Neural cell (in vitro differentiated cells): ENCODE data around the gene NEFH. TPM values are rescaled to one million over a fixed set of nuclear protein-coding genes. Genes with fewer than 3 reads are reported as not detected.

ENCODE experiments used
- H2AFZ ChIP-seq: fragments of 200-600, 300-800 bp; sonication (generic), shearing (Covaris generic); 2 replicates; pipeline ENCODE4 v1.6.0; 2014; ENCODE audit warnings: low read depth, mild to moderate bottlenecking, antibody characterized with exemption, low read length, moderate library complexity
- H3F3A ChIP-seq: fragments of 200-600 bp; shearing (Covaris generic); 2 replicates; pipeline ENCODE4 v1.6.1; 2016; ENCODE audit warnings: mild to moderate bottlenecking, moderate library complexity, mixed read lengths, antibody characterized with exemption, low read length; ENCODE audit not compliant: insufficient read depth, poor library complexity, severe bottlenecking
- H3K27ac ChIP-seq: fragments of 200-600, 300-800 bp; sonication (generic), shearing (Covaris generic); 2 replicates; pipeline ENCODE4 v1.5.1; 2014; ENCODE audit warnings: mild to moderate bottlenecking, low read length, moderate library complexity
- H3K27me3 ChIP-seq: fragments of 300-800, 200-600 bp; sonication (generic), shearing (Covaris generic); 2 replicates; pipeline ENCODE4 v1.6.0; 2014; ENCODE audit warnings: mild to moderate bottlenecking, low read depth, low read length, moderate library complexity; ENCODE audit not compliant: insufficient read depth
- H3K36me3 ChIP-seq: fragments of 300-800, 200-600 bp; sonication (generic), shearing (Covaris generic); 2 replicates; pipeline ENCODE4 v1.5.1; 2014; ENCODE audit warnings: mild to moderate bottlenecking, antibody characterized with exemption, low read length, moderate library complexity; ENCODE audit not compliant: insufficient read depth
- H3K4me2 ChIP-seq: fragments of 300-800, 200-600 bp; sonication (generic), shearing (Covaris generic); 2 replicates; pipeline ENCODE4 v1.6.0; 2014; ENCODE audit warnings: mild to moderate bottlenecking, low read length
- H3K4me3 ChIP-seq: fragments of 300-800, 200-600 bp; sonication (generic), shearing (Covaris generic); 2 replicates; pipeline ENCODE4 v1.5.1; 2014; ENCODE audit warnings: mild to moderate bottlenecking, low read length, moderate library complexity
- H3K79me2 ChIP-seq: fragments of 200-600 bp; shearing (Covaris generic); replicated peaks from 2 replicates; pipeline ENCODE4 v1.6.0; 2014; ENCODE audit warnings: mild to moderate bottlenecking, low read length, moderate library complexity; ENCODE audit not compliant: insufficient read depth
- H3K9ac ChIP-seq: fragments of 300-800, 200-600 bp; sonication (generic), shearing (Covaris generic); 2 replicates; pipeline ENCODE4 v1.6.1; 2016; ENCODE audit warnings: mild to moderate bottlenecking, low read length, mixed read lengths
- H3K9me2 ChIP-seq: fragments of 200-600 bp; shearing (Covaris generic); 2 replicates; pipeline ENCODE4 v1.6.1; 2016; ENCODE audit warnings: mild to moderate bottlenecking, low read length, mixed read lengths; ENCODE audit not compliant: insufficient read depth
- H3K9me3 ChIP-seq: fragments of 200-600, 300-800 bp; sonication (generic), shearing (Covaris generic); 2 replicates; pipeline ENCODE4 v1.6.1; 2016; ENCODE audit warnings: mild to moderate bottlenecking, mixed run types, low read length, moderate library complexity, mixed read lengths
- H4K20me1 ChIP-seq: fragments of 200-600 bp; shearing (Covaris generic); 2 replicates; pipeline ENCODE4 v1.6.1; 2016; ENCODE audit warnings: mild to moderate bottlenecking, mixed run types; ENCODE audit not compliant: insufficient read depth
- CTCF ChIP-seq: fragments of 450-650 bp; IDR thresholded peaks from 2 replicates; pipeline ENCODE4 v1.5.1; 2014; ENCODE audit warnings: antibody characterized with exemption, mild to moderate bottlenecking, moderate library complexity; ENCODE audit not compliant: poor library complexity, severe bottlenecking
- EP300 ChIP-seq: fragments of 450-650 bp; conservative IDR thresholded peaks from 2 replicates; pipeline ENCODE4 v1.6.1; 2014; ENCODE audit warnings: antibody characterized with exemption, mild to moderate bottlenecking, moderate library complexity; ENCODE audit not compliant: poor library complexity, severe bottlenecking
- EZH2 ChIP-seq: fragments of 200-600, 300-800 bp; shearing (Covaris generic), sonication (generic); IDR thresholded peaks from 2 replicates; pipeline ENCODE4 v1.6.1; 2014; ENCODE audit warnings: antibody characterized with exemption, low read length, borderline replicate concordance, mild to moderate bottlenecking; ENCODE audit not compliant: insufficient read depth, poor library complexity, severe bottlenecking
- MXI1 ChIP-seq: fragments of 450-650 bp; conservative IDR thresholded peaks from 2 replicates; pipeline ENCODE4 v1.6.1; 2014; ENCODE audit warnings: antibody characterized with exemption, mild to moderate bottlenecking; ENCODE audit not compliant: poor library complexity, severe bottlenecking
- POLR2AphosphoS5 ChIP-seq: IDR thresholded peaks from 2 replicates; pipeline ENCODE4 v1.6.1; 2012
- RAD21 ChIP-seq: fragments of 450-650 bp; conservative IDR thresholded peaks from 2 replicates; pipeline ENCODE4 v1.6.1; 2014; ENCODE audit warnings: antibody characterized with exemption, mild to moderate bottlenecking, moderate library complexity
- REST ChIP-seq: IDR thresholded peaks from 2 replicates; pipeline ENCODE4 v1.6.1; 2012; ENCODE audit warnings: borderline replicate concordance
- SMC3 ChIP-seq: fragments of 450-650 bp; conservative IDR thresholded peaks from 2 replicates; pipeline ENCODE4 v1.6.1; 2014; ENCODE audit warnings: antibody characterized with exemption, mild to moderate bottlenecking, moderate library complexity; ENCODE audit not compliant: poor library complexity
- TAF1 ChIP-seq: IDR thresholded peaks from 2 replicates; pipeline ENCODE4 v1.6.1; 2012; ENCODE audit warnings: low read depth
- polyA plus RNA-seq: library from polyadenylated mRNA; depleted of rRNA; stranded (reverse); fragments of >200 nt; gene quantifications from 2 replicates; pipeline ENCODE4 v1.2.3, GENCODE V29; 2014

Gene NEFH
- polyA plus RNA-seq, 1 donor from 2014 or later = 0.05 TPM

GRCh38 chr22:29536411-29536810, 56.4 kb downstream of the NEFH start:
- H4K20me1 ChIP-seq = no peaks in the 10 kb centered on the region
- H3K27me3 ChIP-seq = no peaks in the 10 kb centered on the region
- peaks cover 9% of the 10 kb centered on the region for H3K36me3 ChIP-seq
- no peaks in the 10 kb centered on the region for H3K9me2 ChIP-seq
- H3K27ac ChIP-seq = no peak overlapping the region
- H3K4me3 ChIP-seq = no peak overlapping the region
- H2AFZ ChIP-seq = no peak overlapping the region
- no peaks in the 10 kb centered on the region for H3K9me3 ChIP-seq
- no peaks in the 10 kb centered on the region for H3K79me2 ChIP-seq
- no peaks in the 10 kb centered on the region for H3F3A ChIP-seq
- TF ChIP-seq CTCF (no peak), RAD21 (no peak), POLR2AphosphoS5 (no peak), REST (no peak), EP300 (no peak), MXI1 (no peak), EZH2 (no peak), TAF1 (no peak), SMC3 (no peak)
- H3K4me2 ChIP-seq = no peak overlapping the region
- H3K9ac ChIP-seq = no peak overlapping the region

DNA sequence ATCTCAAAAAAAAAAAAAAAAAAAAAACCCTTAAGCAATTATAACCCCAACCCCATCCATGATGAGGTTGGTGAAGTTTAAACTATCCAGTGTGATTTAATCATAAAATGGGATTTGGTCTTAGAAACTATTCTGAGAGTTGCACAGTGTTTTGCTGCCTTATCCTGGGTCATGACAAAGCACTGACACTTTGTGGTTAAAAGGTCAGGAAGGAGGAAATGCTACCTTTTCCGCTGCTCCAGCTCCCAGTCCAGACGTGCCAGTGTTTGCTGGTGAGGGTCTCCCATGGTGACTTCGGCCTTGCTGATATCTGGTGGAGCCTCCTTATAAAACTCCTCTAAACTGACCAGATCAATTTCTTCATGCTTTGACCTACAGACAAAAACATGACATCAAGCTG, 59.1 kb downstream of the NEFH start:
- H3K27me3 ChIP-seq = no peaks in the 10 kb centered on the region
- no peak for TF ChIP-seq CTCF
- TF ChIP-seq EZH2 = no peak
- no peak for TF ChIP-seq EP300
- no peak for TF ChIP-seq REST
- TF ChIP-seq RAD21 = no peak
- TF ChIP-seq MXI1 = no peak
- no peaks in the 10 kb centered on the region for H3K79me2 ChIP-seq
- no peak overlapping the region for H3K27ac ChIP-seq
- H4K20me1 ChIP-seq = no peaks in the 10 kb centered on the region
- H3K9me3 ChIP-seq = no peaks in the 10 kb centered on the region
- no peak overlapping the region for H3K4me3 ChIP-seq
- H3K36me3 ChIP-seq = peaks cover 8% of the 10 kb centered on the region
- H3F3A ChIP-seq = no peaks in the 10 kb centered on the region
- H3K9ac ChIP-seq = no peak overlapping the region
- H2AFZ ChIP-seq = no peak overlapping the region
- no peak overlapping the region for H3K4me2 ChIP-seq
- H3K9me2 ChIP-seq = no peaks in the 10 kb centered on the region
